Measurements from ENCODE around the gene CXADR.

- TF ChIP-seq CTCF (IDR thresholded peaks at IDR 0.05) (no peak), POLR2A (IDR thresholded peaks at IDR 0.05) (no peak)
Measured at GRCh38 chr21:17476006-17476405, 36.8 kb upstream of the CXADR start.

Measured in uterus (tissue), 2 donors.